Fibroblast of pulmonary artery (primary cell): ENCODE data around the gene MICALL1.
A peak's percentile ranks its signal among the peaks of the same experiment; 100 is the strongest.

Source experiments
- DNase-seq: peaks from one replicate; pipeline ENCODE4 v3.0.0-alpha.2; 2010; ENCODE audit warnings: low read depth
- H3K4me3 ChIP-seq: replicated peaks from 2 replicates; pipeline ENCODE4 v1.5.1; 2011; ENCODE audit warnings: low read depth, mild to moderate bottlenecking, control low read depth, low read length, moderate library complexity
- TF ChIP-seq, protein P1 (sequence below): IDR thresholded peaks from 2 replicates; pipeline ENCODE4 v1.5.1; 2011; ENCODE audit warnings: mild to moderate bottlenecking, control low read depth, low read length, inconsistent platforms; ENCODE audit errors: missing control alignments

Gene MICALL1

DNA sequence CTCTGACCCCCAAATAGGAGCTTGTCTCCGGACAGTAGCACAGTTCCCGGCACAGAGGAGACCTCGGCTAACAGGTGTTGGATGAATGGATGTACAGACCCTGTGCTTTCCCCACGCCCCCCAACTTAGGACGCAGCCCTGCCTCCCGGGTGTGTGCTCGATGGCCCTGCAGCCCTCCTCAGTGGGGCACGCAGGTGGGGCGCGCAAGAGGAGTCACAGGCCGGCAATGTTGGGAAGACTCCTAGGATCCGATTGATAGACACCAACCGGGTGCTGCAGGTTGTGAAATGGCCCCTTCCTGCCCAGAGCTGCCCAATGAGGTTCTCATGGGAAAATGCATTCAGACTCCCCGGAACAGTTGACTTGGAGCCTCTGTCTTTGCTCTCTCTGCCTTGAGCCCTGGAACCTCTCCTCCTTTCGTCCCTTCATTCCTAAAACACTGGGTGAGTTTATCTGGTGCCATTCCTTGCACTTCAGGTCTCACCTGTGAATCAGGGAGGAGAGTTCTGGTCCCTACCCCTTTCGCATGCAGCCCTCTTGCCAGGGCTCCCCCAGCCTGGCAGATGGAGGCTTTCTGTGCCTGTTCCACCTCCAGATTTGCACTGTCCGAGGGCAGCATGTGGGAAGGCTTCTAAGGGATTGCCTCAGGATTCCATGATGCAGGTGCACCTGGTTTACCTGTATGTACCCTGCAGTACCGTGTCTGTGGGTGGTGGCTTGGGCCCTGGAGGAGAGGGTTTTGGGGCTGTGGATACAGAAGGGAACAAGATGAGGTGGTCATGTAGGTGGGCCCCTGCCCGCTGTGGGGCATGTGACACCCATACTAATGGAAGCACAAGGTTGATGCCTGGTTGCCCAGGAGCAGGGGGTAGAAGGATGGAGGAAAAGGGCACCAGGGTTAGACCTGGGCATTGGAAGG, 1.2 kb downstream of the MICALL1 start:
- TF ChIP-seq, protein P1, sequence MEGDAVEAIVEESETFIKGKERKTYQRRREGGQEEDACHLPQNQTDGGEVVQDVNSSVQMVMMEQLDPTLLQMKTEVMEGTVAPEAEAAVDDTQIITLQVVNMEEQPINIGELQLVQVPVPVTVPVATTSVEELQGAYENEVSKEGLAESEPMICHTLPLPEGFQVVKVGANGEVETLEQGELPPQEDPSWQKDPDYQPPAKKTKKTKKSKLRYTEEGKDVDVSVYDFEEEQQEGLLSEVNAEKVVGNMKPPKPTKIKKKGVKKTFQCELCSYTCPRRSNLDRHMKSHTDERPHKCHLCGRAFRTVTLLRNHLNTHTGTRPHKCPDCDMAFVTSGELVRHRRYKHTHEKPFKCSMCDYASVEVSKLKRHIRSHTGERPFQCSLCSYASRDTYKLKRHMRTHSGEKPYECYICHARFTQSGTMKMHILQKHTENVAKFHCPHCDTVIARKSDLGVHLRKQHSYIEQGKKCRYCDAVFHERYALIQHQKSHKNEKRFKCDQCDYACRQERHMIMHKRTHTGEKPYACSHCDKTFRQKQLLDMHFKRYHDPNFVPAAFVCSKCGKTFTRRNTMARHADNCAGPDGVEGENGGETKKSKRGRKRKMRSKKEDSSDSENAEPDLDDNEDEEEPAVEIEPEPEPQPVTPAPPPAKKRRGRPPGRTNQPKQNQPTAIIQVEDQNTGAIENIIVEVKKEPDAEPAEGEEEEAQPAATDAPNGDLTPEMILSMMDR: no peak
- peak overlapping the region; percentile 74 for H3K4me3 ChIP-seq

DNA sequence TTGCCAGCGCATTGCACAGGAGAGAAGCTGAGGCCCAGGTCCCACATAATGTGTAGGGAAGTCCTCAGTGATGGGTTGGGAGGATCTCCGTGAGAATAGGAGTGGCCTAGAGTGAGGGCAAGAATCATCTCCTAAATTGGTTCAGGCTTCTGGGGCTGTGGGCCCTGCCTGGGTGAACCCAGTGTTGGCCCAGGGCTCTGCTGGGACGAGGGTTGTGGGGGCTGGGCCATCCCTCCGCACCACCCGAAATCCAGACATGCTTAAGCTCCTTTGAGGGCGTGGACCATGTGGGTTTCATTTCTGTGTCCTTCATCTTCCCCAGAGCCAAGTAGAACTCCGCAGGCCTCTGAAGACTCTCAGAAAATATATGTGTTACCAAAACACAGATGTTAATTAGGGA, 3.7 kb downstream of the MICALL1 start:
- no peak for DNase-seq
- H3K4me3 ChIP-seq: no peak overlapping the region
- TF ChIP-seq, protein P1: no peak

More for the DNA sequence above, 1.2 kb downstream of the MICALL1 start:
- DNase-seq: peak; percentile 41

DNA sequence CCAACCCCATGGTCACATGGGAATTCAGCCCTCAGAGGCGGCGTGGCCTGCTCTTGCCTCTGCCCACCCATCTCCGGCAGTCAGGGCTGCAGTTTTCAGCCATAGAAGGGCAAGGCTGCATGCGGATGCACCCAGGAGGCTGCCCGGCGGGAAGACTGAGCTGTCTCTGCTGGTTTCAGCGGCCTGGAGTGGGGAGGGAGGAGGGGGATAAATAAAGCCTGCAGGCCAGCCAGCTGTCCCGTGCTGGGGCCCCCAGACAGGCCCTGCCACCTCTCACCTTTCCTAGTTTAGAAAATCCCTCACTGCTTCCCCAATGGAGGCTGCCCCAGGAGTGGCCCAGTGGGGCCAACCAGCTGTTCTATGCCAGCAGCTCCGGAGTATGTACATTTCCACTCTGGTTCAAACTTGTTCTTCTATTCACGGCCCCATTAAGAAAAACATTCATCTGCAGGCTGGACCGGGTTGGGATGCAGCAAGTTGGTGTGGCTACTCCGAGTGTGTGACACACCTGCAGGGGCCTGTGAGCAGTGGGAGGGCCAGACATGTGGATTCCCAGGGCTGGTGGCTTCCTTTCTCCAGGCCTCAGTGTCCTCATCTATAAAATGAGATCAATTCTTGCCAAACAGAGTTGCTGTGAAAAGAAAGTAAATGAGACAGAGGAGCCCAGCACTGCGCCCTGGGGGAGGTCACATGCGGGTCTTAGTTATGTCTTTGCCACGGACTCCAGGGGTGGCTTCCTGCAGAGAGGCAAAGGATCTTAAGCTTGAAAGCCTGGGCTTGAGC, 5.0 kb downstream of the MICALL1 start:
- TF ChIP-seq, protein P1: no peak
- no peak overlapping the region for H3K4me3 ChIP-seq
- no peak for DNase-seq

DNA sequence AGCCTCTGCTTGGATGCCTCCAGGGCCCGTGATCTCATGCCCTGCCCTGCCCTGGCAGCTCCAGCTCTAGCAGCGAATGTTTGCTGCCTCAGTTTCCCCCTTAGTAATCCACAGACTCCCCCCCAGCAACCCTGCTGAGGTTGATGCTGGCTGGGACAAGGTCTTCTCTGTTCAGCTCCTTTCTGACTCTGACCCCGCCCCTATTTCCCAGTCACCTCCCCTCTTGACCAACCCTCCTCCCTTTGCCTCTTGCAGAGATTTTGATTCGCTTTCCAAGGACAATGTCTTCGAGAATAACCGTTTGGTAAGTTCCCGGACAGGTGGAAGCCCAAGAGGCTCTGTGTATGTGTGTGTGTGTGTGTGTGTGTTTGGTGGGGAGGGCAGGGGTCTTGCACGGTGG, 5.6 kb downstream of the MICALL1 start:
- TF ChIP-seq, protein P1: no peak
- DNase-seq: no peak
- no peak overlapping the region for H3K4me3 ChIP-seq

DNA sequence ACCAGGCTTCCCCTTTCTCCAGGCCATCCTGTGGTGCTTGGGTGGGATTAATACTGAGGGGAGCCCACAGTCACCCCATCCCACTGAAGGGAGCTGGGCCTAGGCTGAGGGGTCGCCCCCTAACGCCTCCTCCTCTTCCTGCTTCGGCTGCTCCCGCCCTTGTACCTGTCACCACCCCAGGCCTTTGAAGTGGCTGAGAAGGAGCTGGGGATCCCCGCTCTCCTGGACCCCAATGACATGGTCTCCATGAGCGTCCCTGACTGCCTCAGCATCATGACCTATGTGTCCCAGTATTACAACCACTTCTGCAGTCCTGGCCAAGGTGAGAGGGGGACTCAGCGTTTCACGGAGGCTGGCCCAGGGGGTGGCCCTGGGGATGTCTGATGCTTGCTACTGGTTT, 6.1 kb downstream of the MICALL1 start:
- H3K4me3 ChIP-seq: no peak overlapping the region
- TF ChIP-seq, protein P1: no peak
- no peak for DNase-seq

DNA sequence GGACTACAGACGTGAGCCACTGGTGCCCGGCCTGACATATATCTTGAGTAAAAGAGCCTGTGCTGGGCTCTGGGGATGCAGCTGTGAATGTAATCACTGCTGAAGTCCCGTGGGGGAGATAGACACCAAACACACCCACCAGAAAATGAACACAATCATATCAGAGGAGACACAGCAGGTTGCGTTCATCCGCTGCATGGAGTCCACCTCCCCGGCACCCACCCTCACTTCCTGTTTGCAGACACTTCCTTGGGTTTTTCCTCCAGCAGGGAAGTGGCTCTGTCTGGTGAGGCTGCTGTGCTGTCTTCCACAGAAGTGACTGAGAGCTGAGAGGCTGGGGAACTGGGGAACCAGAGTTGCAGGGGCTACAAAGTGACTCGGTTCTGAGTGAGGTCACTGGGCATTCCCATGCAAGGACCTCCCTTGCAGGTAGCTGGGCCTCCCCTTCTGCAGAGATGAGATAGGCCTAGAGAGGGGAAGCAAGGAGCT, 7.2 kb downstream of the MICALL1 start:
- H3K4me3 ChIP-seq: no peak overlapping the region
- TF ChIP-seq, protein P1: no peak
- DNase-seq: no peak
